ENCODE data around the gene PRDM2.

Gene PRDM2

GRCh38 chr1:13737398-13737797 is 37.4 kb downstream of the PRDM2 start:
- no peak for DNase-seq

GRCh38 chr1:13746342-13746741 is 46.4 kb downstream of the PRDM2 start:
- no peak for DNase-seq

- DNase-seq: peak; percentile 85
Measured at GRCh38 chr1:13748610-13749505, 48.9 kb downstream of the PRDM2 start.

GRCh38 chr1:13749543-13750341 is 49.8 kb downstream of the PRDM2 start:
- DNase-seq: no peak

GRCh38 chr1:13751458-13751871 is 51.5 kb downstream of the PRDM2 start:
- DNase-seq: no peak

- DNase-seq: no peak
Measured at GRCh38 chr1:13751985-13752384, 52.0 kb downstream of the PRDM2 start.

GRCh38 chr1:13752852-13753251 is 52.9 kb downstream of the PRDM2 start:
- DNase-seq: no peak

- no peak for DNase-seq
Measured at GRCh38 chr1:13753636-13754402, 53.8 kb downstream of the PRDM2 start.

GRCh38 chr1:13754510-13755103 is 54.6 kb downstream of the PRDM2 start:
- DNase-seq: no peak

- DNase-seq: no peak
Measured at GRCh38 chr1:13756557-13757315, 56.7 kb downstream of the PRDM2 start.

GRCh38 chr1:13757693-13758092 is 57.7 kb downstream of the PRDM2 start:
- no peak for DNase-seq

- no peak for DNase-seq
Measured at GRCh38 chr1:13759072-13759471, 59.1 kb downstream of the PRDM2 start.

GRCh38 chr1:13760340-13760739 is 60.4 kb downstream of the PRDM2 start:
- no peak for DNase-seq

GRCh38 chr1:13760921-13761320 is 60.9 kb downstream of the PRDM2 start:
- DNase-seq: no peak

- no peak for DNase-seq
Measured at GRCh38 chr1:13761883-13762282, 61.9 kb downstream of the PRDM2 start.

GRCh38 chr1:13762642-13763041 is 62.7 kb downstream of the PRDM2 start:
- no peak for DNase-seq

- DNase-seq: no peak
Measured at GRCh38 chr1:13763222-13763621, 63.2 kb downstream of the PRDM2 start.

GRCh38 chr1:13763991-13764390 is 64.0 kb downstream of the PRDM2 start:
- no peak for DNase-seq

- DNase-seq: no peak
Measured at GRCh38 chr1:13764588-13765332, 64.8 kb downstream of the PRDM2 start.

- no peak for DNase-seq
Measured at GRCh38 chr1:13766592-13767564, 66.9 kb downstream of the PRDM2 start.
